PFSK-1 (cell line): ENCODE measurements around the gene SPRED1.

Experiments used
- FOXP2 ChIP-seq: optimal IDR thresholded peaks from 2 replicates; pipeline ENCODE3; 2011; ENCODE audit warnings: borderline replicate concordance, control low read depth, inconsistent platforms; ENCODE audit not compliant: insufficient read depth; ENCODE audit errors: extremely low read length, extremely low read depth
- POLR2AphosphoS5 ChIP-seq: IDR thresholded peaks from 2 replicates; pipeline ENCODE4 v1.6.1; 2012; ENCODE audit warnings: low read depth, mild to moderate bottlenecking, control low read depth, low read length, moderate library complexity
- SIN3A ChIP-seq: IDR thresholded peaks from 2 replicates; pipeline ENCODE4 v1.6.1; 2012; ENCODE audit warnings: mild to moderate bottlenecking, low read length, moderate library complexity, borderline replicate concordance; ENCODE audit not compliant: insufficient read depth
- TAF1 ChIP-seq: IDR thresholded peaks from 2 replicates; pipeline ENCODE4 v1.6.1; 2012; ENCODE audit warnings: low read length, control low read depth, borderline replicate concordance; ENCODE audit not compliant: insufficient read depth
- TF ChIP-seq, protein P1 (sequence below), 2 experiments: IDR thresholded peaks; 2 replicates each; pipeline versions ENCODE4 v1.6.1 to v1.8.0; 2011 to 2012; ENCODE audit warnings: low read depth in 2 of 2, low read length in 2 of 2, control low read depth in 1 of 2, inconsistent platforms in 1 of 2, mild to moderate bottlenecking in 1 of 2, moderate library complexity in 1 of 2; ENCODE audit not compliant: insufficient read depth in 1 of 2

The SPRED1 gene

DNA sequence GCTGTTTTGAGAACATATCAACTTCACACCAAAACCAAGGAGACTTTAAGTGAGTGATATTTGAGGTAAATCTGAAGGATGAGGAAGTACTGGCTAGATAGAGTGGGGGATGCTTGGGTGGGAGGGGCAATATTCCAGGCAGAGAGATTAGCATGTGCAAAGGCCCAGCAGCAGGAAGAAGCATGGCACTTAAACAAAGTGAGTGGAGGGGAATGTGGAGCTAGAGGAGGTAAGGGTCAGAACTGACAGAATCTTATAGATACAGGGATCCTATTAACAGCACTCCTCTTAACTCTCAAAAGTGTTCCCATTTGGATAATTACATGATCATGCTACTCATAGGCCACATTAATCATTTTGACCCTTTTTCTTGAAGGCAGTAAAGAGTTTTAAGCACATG lies 41.4 kb upstream of the SPRED1 start:
- TF ChIP-seq SIN3A (no peak), FOXP2 (no peak), TAF1 (no peak), POLR2AphosphoS5 (no peak)
- TF ChIP-seq, protein P1, sequence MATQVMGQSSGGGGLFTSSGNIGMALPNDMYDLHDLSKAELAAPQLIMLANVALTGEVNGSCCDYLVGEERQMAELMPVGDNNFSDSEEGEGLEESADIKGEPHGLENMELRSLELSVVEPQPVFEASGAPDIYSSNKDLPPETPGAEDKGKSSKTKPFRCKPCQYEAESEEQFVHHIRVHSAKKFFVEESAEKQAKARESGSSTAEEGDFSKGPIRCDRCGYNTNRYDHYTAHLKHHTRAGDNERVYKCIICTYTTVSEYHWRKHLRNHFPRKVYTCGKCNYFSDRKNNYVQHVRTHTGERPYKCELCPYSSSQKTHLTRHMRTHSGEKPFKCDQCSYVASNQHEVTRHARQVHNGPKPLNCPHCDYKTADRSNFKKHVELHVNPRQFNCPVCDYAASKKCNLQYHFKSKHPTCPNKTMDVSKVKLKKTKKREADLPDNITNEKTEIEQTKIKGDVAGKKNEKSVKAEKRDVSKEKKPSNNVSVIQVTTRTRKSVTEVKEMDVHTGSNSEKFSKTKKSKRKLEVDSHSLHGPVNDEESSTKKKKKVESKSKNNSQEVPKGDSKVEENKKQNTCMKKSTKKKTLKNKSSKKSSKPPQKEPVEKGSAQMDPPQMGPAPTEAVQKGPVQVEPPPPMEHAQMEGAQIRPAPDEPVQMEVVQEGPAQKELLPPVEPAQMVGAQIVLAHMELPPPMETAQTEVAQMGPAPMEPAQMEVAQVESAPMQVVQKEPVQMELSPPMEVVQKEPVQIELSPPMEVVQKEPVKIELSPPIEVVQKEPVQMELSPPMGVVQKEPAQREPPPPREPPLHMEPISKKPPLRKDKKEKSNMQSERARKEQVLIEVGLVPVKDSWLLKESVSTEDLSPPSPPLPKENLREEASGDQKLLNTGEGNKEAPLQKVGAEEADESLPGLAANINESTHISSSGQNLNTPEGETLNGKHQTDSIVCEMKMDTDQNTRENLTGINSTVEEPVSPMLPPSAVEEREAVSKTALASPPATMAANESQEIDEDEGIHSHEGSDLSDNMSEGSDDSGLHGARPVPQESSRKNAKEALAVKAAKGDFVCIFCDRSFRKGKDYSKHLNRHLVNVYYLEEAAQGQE (IDR thresholded peaks at IDR 0.05; ENCODE audit: insufficient read depth in 1 of 2, low read depth in 2 of 2, low read length in 2 of 2), result no peak

DNA sequence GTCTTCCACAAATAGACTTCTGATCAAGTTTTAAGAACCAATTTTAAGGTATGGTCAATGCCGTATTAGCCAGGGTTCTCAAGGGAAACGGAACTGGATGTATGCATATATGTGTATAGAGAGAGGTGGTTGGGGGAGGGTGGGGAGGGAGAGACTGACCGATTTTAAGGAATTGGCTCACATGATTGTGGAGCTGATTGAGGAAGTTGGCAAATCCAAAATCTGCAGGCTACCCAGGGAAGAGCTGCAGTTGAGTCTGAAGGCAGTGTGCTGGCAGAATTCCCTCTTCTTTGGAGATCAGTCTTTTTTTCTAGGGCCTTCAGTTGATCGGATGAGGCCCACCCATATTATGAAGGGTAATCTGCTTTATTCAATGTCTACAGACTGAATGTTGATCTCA lies 40.8 kb upstream of the SPRED1 start:
- no peak for TF ChIP-seq SIN3A
- TF ChIP-seq POLR2AphosphoS5, result no peak
- TF ChIP-seq TAF1, result no peak
- TF ChIP-seq, protein P1 (IDR thresholded peaks at IDR 0.05; ENCODE audit: insufficient read depth in 1 of 2, low read depth in 2 of 2, low read length in 2 of 2), result no peak
- no peak for TF ChIP-seq FOXP2

DNA sequence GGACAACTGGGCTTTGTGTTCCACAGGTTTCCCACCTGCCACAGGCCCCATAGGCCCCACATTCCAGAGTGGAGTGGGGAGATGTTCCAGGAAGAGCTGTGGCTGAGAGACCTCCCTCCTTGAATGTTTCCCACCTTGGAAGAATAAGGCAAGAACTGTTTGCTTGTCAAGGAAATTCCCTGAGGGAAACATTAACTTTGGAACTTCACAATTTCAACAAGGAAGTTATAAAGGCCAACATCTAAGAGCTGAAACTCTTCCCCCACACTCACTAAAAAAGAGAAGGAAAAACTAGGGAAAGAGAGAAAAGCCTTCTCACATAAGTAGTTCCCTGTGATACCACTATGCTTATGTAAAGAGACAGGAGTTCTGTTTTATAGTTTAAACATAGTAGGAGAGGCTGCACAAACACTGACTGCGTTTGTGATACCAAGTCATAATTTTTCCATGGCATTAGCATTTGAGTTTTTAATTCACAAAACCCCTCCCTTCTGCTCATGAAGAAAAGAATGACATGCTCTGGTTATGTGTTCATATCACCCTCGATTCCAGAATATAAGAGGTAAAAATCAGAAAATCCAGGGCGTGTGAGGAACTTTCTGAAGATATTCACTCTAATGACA lies 39.8 kb upstream of the SPRED1 start:
- TF ChIP-seq FOXP2 (no peak), SIN3A (no peak), POLR2AphosphoS5 (no peak), TAF1 (no peak)
- TF ChIP-seq, protein P1 (IDR thresholded peaks at IDR 0.05; ENCODE audit: insufficient read depth in 1 of 2, low read depth in 2 of 2, low read length in 2 of 2), result no peak

DNA sequence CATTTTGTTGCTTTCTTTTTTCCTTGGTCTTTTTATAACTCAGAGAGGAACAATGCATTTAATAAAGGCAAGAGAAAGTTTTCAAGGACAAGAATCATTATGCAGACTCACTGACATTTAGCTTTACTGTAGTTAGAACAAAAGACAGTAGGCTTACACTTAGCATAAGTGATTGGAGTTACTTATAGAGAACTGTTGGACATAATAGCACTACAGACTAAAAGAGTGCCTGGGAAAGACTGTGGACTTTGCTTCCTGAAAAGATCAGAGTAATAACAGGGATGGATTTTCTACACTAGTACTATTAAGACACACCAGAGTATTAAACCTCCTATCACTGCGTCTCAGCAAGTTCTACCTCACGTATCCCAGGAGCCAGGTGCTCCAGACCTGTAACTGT lies 39.3 kb upstream of the SPRED1 start:
- TF ChIP-seq FOXP2 (no peak), TAF1 (no peak), POLR2AphosphoS5 (no peak), SIN3A (no peak)
- TF ChIP-seq, protein P1 (IDR thresholded peaks at IDR 0.05; ENCODE audit: insufficient read depth in 1 of 2, low read depth in 2 of 2, low read length in 2 of 2), result no peak

DNA sequence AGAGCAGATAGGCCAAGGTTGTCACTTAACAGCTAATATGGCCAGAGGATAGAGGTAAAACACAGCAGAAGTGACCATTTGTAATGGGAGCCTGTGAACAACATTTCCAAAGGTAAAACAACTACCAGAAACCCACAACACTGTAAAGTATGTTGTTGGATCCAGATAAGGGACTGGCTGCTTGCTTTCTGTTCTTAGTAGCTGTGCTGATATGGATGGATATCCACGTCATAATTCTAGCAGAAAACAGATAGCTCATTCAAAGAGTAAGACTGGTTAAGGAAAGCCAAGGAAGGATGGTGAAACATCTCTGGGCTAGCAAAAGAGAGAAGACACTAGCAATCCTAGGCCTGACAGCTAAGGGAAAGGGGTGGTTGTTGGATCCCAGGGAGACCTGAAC lies 36.9 kb upstream of the SPRED1 start:
- TF ChIP-seq, protein P1 (IDR thresholded peaks at IDR 0.05; ENCODE audit: insufficient read depth in 1 of 2, low read depth in 2 of 2, low read length in 2 of 2), result no peak
- no peak for TF ChIP-seq SIN3A
- no peak for TF ChIP-seq FOXP2
- TF ChIP-seq TAF1, result no peak
- no peak for TF ChIP-seq POLR2AphosphoS5
